Heart right ventricle (tissue), 16 donors: Measurements from ENCODE around the gene PTPRN2. TPM values are rescaled to one million over a fixed set of nuclear protein-coding genes. Genes with fewer than 3 reads are reported as not detected.

Source experiments
- ATAC-seq, 8 donors: fragments of 200-7000 bp; cut with Tn5 transposase; one replicate each; pipeline ENCODE4 v1.9.1; 2020; ENCODE audit warnings: mild to moderate bottlenecking in 8 of 8, moderate library complexity in 8 of 8, moderate number of reproducible peaks in 1 of 8
- DNase-seq, 2 donors: peaks; one replicate each; pipeline ENCODE4 v3.0.0-alpha.2; 2020
- H3K27ac ChIP-seq, 10 donors: fragments of 200-600 bp; sonication (generic) in 2 of 10; one replicate each; pipeline versions ENCODE4 v1.5.0 to v1.8.0; 2020 to 2022; ENCODE audit warnings: mild to moderate bottlenecking in 3 of 10
- H3K27me3 ChIP-seq, 7 donors: fragments of 200-600 bp; one replicate each; pipeline ENCODE4 v1.8.0; 2021 to 2022; ENCODE audit warnings: mild to moderate bottlenecking in 2 of 7
- H3K36me3 ChIP-seq, 9 donors: fragments of 200-600 bp; sonication (generic) in 1 of 9; one replicate each; pipeline versions ENCODE4 v1.5.0 to v1.8.0; 2020 to 2022; ENCODE audit warnings: mild to moderate bottlenecking in 2 of 9
- H3K4me1 ChIP-seq, 9 donors: fragments of 200-600 bp; sonication (generic) in 1 of 9; one replicate each; pipeline versions ENCODE4 v1.5.0 to v1.8.0; 2020 to 2022; ENCODE audit warnings: mild to moderate bottlenecking in 4 of 9
- H3K4me3 ChIP-seq, 10 donors: fragments of 200-600 bp; sonication (generic) in 2 of 10; one replicate each; pipeline versions ENCODE4 v1.5.0 to v1.8.0; 2020 to 2022; ENCODE audit warnings: mild to moderate bottlenecking in 7 of 10, moderate library complexity in 2 of 10
- H3K9me3 ChIP-seq, 11 donors: fragments of 200-600 bp in 10 of 11; sonication (generic) in 2 of 11; one replicate each; pipeline versions ENCODE4 v1.5.0 to v1.8.0; 2013 to 2022; ENCODE audit warnings: mild to moderate bottlenecking in 2 of 11, control low read depth in 1 of 11, moderate library complexity in 1 of 11
- CTCF ChIP-seq, 9 donors: fragments of 200-600 bp; sonication (generic) in 2 of 9; IDR thresholded peaks; one replicate each; pipeline versions ENCODE4 v1.5.0 to v1.8.0; 2021 to 2022; ENCODE audit warnings: antibody characterized with exemption in 9 of 9, mild to moderate bottlenecking in 5 of 9, moderate library complexity in 1 of 9
- WGBS, 2 donors: extraction: QIAGEN DNeasy Blood & Tissue Kit; methylation state at CpG; one replicate each; pipeline ENCODE4 v1.1.7; 2013; ENCODE audit warnings: inconsistent platforms in 1 of 2; 5-methylcytosine and 5-hydroxymethylcytosine counted together
- intact Hi-C, 10 donors: fragments of 100-400 bp; cut with DNase I; formaldehyde crosslinking; loops; one replicate each; pipeline versions ENCODE4 v1.11.1 to v1.14.2; 2022
- polyA plus RNA-seq, 2 donors: library from polyadenylated mRNA; stranded (reverse); fragments of 200-250 nt; gene quantifications; one replicate each; pipeline ENCODE4 v1.2.3, GENCODE V29; 2013
- total RNA-seq, 10 donors: library from RNA; stranded (reverse); fragmentation: NEBNext Ultra II Directional in 3 of 10; extraction: Animal tissue kit (Norgen Biotek cat#: 25700) in 3 of 10; gene quantifications; one replicate each; pipeline versions ENCODE4 v1.2.1 to v1.2.4, GENCODE V29; 2021 to 2023
- donor health status: Arrhythmogenic right ventricular cardiomyopathy.
- donor health status: ischemic (EF 13 %, LVEDD 7.1; RV severe dilation, severe dysfunction).
- donor health status: healthy with polysubstance abuse.
- donor health status: DM: no; HTN: yes; CAD: no.
- donor health status: DM: no; HTN: no; CAD: no.
- donor health status: ischemic (EF 25% LVEDD 6.9; RV normal size, moderate dysfunction).
- donor health status: ischemic (EF 25% LVEDD 5.7; RV mildly dilated, moderate dysfunction).
- donor health status: healthy.
- donor health status: DM: yes; HTN: yes; CAD: no.
- donor health status: Ischemic cardiomyopathy.
- donor health status: ischemic (EF 35%, LVEDD 5.7; RV mildly dilated, moderate dysfunction).
- donor health status: nonischemic (EF 11% LVEDD 7.7; RV severe dilation, severe dysfunction).
- donor health status: DM: yes; HTN: yes; CAD: no.
- donor health status: PGD.
- donor health status: ischemic (EF 29% LVEDD 5.4; RV normal size, mild dysfunction).
- donor health status: nonischemic (EF 23%, LVEDD 6.1; RV moderate dilation, normal function).

PTPRN2 gene
- total and polyA plus RNA-seq, 12 donors = 0.82 to 1.8 (median 1.3) TPM

DNA sequence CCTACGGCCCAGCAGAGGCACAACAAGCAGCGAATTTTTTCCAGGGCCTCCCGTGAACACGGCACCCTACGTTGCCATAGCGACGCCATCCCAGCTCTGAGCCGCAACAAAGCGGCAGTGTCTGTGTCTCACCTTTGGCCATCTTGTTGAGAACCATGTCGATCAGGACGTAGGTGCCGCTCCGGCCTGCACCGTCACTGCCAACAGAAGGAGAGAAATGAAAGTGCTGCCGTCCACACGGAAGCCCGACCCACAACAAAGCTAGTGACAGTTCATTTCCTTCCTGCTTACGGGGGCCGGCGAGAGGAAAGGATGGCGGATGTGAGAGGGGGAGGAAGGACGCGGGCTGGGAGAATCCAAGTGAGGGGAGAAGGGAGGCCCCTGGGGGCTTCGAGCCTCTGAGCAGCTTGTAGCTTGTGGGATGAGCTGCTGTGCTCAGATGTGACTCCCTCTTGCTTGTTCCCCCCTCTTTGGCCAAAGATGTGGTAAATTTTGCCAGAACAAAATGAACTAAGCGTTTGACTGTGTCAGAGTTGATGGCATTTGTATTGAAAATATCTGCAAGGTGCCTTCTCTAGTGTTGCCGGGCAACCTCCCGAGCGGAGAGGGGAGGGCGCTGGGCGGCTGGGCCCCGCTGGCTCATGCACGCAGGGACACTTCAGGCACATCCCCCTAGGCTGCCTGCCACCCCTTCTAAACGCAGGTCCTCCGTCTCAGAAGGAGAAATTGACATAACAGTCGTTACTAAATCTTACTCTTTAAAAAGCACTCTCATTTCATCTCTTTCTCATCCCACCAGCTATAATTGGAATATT, 1018.6 kb downstream of the PTPRN2 start:
- ATAC-seq (peak; percentile 80 to 94 (median 88)), DNase-seq (peak; percentile 54 to 66)
- 8 to 9% methylated on average over 35 of the region's 35 CpGs for WGBS, 2 donors
- Histone ChIP-seq H3K27me3 (peaks cover 0 to 4% (median 0%) of the 10 kb centered on the region in 7 donors), H3K36me3 (no peaks in the 10 kb centered on the region), H3K4me3 (peak overlapping the region; percentile 23 to 71 (median 63)), H3K9me3 (no peaks in the 10 kb centered on the region), H3K27ac (peak overlapping the region in 9 of 10 donors; percentile 21 to 65 (median 57)), H3K4me1 (peaks cover 0 to 22% (median 13%) of the 10 kb centered on the region in 9 donors)
- peak in 1 of 9 donors; percentile 5 for TF ChIP-seq CTCF (IDR thresholded peaks at IDR 0.05)
- intact Hi-C loops = no loop called here

- Histone ChIP-seq H3K36me3 (no peaks in the 10 kb centered on the region), H3K4me3 (peak overlapping the region; percentile 23 to 71 (median 63)), H3K4me1 (peaks cover 0 to 22% (median 13%) of the 10 kb centered on the region in 9 donors), H3K27me3 (peaks cover 0 to 4% (median 0%) of the 10 kb centered on the region in 7 donors), H3K9me3 (no peaks in the 10 kb centered on the region), H3K27ac (peak overlapping the region in 8 of 10 donors; percentile 21 to 65 (median 56))
- ATAC-seq = peak in 3 of 8 donors; percentile 4 to 30 (median 6)
- intact Hi-C loops = no loop called here
- DNase-seq = no peak
- WGBS, 2 donors = 46 to 47% methylated on average over 25 of the region's 25 CpGs
- TF ChIP-seq CTCF (IDR thresholded peaks at IDR 0.05) = no peak
These were observed 1019.4 kb downstream of the PTPRN2 start for GRCh38 chr7:157568106-157568769.

GRCh38 chr7:157567666-157568065, 1020.0 kb downstream of the PTPRN2 start:
- Histone ChIP-seq H3K36me3 (no peaks in the 10 kb centered on the region), H3K27ac (no peak overlapping the region), H3K4me3 (peak overlapping the region in 2 of 10 donors; percentile 63 to 69), H3K4me1 (peaks cover 0 to 22% (median 13%) of the 10 kb centered on the region in 9 donors), H3K27me3 (peaks cover 0 to 4% (median 0%) of the 10 kb centered on the region in 7 donors), H3K9me3 (no peaks in the 10 kb centered on the region)
- TF ChIP-seq CTCF (IDR thresholded peaks at IDR 0.05) = no peak
- DNase-seq = no peak
- intact Hi-C loops = no loop called here
- no peak for ATAC-seq
- WGBS, 2 donors = 90 to 92% methylated on average over 10 of the region's 10 CpGs

- DNase-seq = no peak
- no peak for ATAC-seq
- 94 to 96% methylated on average over 10 of the region's 10 CpGs for WGBS, 2 donors
- Histone ChIP-seq H3K9me3 (no peaks in the 10 kb centered on the region), H3K4me1 (peaks cover 0 to 22% (median 13%) of the 10 kb centered on the region in 9 donors), H3K27me3 (peaks cover 0 to 4% (median 0%) of the 10 kb centered on the region in 7 donors), H3K4me3 (no peak overlapping the region), H3K27ac (no peak overlapping the region), H3K36me3 (no peaks in the 10 kb centered on the region)
- no peak for TF ChIP-seq CTCF (IDR thresholded peaks at IDR 0.05)
- intact Hi-C loops = no loop called here
These were observed 1021.0 kb downstream of the PTPRN2 start for GRCh38 chr7:157566631-157567006.
